HG03342 (cell line): ENCODE data around the gene RIPOR2.
A peak's percentile ranks its signal among the peaks of the same experiment; 100 is the strongest.
"Not testable (repeated sequence)": the region's sequence is repeated elsewhere in the genome, so short reads cannot be mapped to it uniquely, and the experiment has no call there.

Experiments
- ATAC-seq: cut with Tn5 transposase; IDR thresholded peaks from one replicate; pipeline ENCODE4 v1.9.1; 2021; ENCODE audit warnings: mild to moderate bottlenecking, moderate library complexity; ENCODE audit not compliant: unreplicated experiment

The RIPOR2 gene

GRCh38 chr6:24926647-24927046, 9.1 kb downstream of the RIPOR2 start:
- ATAC-seq: not testable (repeated sequence)

GRCh38 chr6:24926192-24926591, 9.6 kb downstream of the RIPOR2 start:
- ATAC-seq: no peak

GRCh38 chr6:24925661-24926060, 10.1 kb downstream of the RIPOR2 start:
- no peak for ATAC-seq

GRCh38 chr6:24924580-24925356, 11.0 kb downstream of the RIPOR2 start:
- ATAC-seq: no peak

- no peak for ATAC-seq
Observed at GRCh38 chr6:24923885-24924401, 11.8 kb downstream of the RIPOR2 start.

GRCh38 chr6:24922814-24923213, 12.9 kb downstream of the RIPOR2 start:
- ATAC-seq: no peak

GRCh38 chr6:24922170-24922569, 13.6 kb downstream of the RIPOR2 start:
- ATAC-seq: no peak

GRCh38 chr6:24920136-24920535, 15.6 kb downstream of the RIPOR2 start:
- no peak for ATAC-seq

GRCh38 chr6:24919056-24919892, 16.5 kb downstream of the RIPOR2 start:
- ATAC-seq: peak; percentile 58

GRCh38 chr6:24918641-24919055, 17.1 kb downstream of the RIPOR2 start:
- ATAC-seq: no peak

GRCh38 chr6:24916496-24916895, 19.3 kb downstream of the RIPOR2 start:
- no peak for ATAC-seq

- ATAC-seq: no peak
Observed at GRCh38 chr6:24915641-24916040, 20.1 kb downstream of the RIPOR2 start.

- ATAC-seq: not testable (repeated sequence)
Observed at GRCh38 chr6:24914082-24914481, 21.7 kb downstream of the RIPOR2 start.

- no peak for ATAC-seq
Observed at GRCh38 chr6:24911796-24912382, 23.9 kb downstream of the RIPOR2 start.

- ATAC-seq: peak; percentile 31
Observed at GRCh38 chr6:24910961-24911725, 24.6 kb downstream of the RIPOR2 start.

GRCh38 chr6:24910331-24910960, 25.3 kb downstream of the RIPOR2 start:
- ATAC-seq: peak; percentile 54

GRCh38 chr6:24909241-24910216, 26.2 kb downstream of the RIPOR2 start:
- ATAC-seq: no peak

GRCh38 chr6:24908650-24909035, 27.1 kb downstream of the RIPOR2 start:
- no peak for ATAC-seq
